NOMO-1 (cell line): ENCODE results near the gene LPCAT3.
A peak's percentile ranks its signal among the peaks of the same experiment; 100 is the strongest.

Source experiments
- DNase-seq, 2 experiments: peaks; one replicate each; lab custom pipeline; 2025; ENCODE audit not compliant: unreplicated experiment in 2 of 2; lab: John Stamatoyannopoulos, UW

LPCAT3 gene

DNA sequence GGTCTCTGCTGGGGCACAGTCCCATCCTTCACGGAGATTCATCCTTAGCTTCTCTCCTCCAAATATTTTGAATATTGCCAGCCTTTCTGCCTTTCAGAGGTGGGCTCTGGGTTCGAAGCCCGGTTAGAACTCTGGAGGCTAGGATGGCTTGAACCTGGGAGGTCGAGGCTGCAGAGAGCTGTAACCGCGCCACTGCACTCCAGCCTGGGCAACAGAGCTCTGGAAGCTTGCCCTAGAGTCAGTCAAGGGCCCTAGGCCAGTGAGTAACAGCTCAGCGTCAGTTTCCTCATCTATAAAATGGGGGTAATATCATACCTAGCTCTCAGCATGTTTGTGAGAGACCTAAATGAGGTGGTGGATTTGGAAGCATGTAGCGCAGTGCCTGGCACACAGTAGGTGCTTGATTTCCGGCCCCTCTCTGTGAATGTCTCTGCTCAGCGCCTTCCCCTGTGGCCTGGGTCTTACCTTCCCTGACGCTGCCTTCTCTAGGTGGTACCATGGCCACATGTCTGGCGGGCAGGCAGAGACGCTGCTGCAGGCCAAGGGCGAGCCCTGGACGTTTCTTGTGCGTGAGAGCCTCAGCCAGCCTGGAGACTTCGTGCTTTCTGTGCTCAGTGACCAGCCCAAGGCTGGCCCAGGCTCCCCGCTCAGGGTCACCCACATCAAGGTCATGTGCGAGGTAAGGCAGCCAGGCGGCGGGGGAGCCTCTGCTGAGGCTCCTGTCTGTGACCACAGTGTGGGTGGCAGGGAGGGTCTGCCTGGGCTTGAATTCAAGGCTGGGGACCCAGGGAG lies 63.8 kb downstream of the LPCAT3 start:
- DNase-seq = no peak

- DNase-seq = peak; percentile 95 to 96
Observed at GRCh38 chr12:6953442-6954315, 64.6 kb downstream of the LPCAT3 start.

- no peak for DNase-seq
Observed at GRCh38 chr12:6952863-6953441, 65.3 kb downstream of the LPCAT3 start.

- no peak for DNase-seq
Observed at GRCh38 chr12:6952121-6952862, 66.0 kb downstream of the LPCAT3 start.

DNA sequence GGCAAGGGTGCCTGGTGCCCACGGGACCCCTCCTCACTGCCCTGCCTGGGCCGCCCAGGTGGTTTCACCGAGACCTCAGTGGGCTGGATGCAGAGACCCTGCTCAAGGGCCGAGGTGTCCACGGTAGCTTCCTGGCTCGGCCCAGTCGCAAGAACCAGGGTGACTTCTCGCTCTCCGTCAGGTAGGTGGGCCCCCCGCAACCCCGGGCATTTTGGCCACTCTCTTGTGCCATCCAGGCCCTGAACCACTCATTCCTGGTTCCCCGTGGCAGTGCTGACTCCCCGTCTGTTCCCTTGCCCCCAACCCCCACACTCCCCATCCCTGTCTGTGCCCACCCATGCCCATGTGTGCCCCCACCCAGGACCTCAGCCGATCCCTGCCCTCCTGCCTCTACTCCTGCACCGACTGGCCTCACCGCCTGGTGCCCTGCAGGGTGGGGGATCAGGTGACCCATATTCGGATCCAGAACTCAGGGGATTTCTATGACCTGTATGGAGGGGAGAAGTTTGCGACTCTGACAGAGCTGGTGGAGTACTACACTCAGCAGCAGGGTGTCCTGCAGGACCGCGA lies 66.6 kb downstream of the LPCAT3 start:
- no peak for DNase-seq

- peak; percentile 85 to 93 for DNase-seq
Observed at GRCh38 chr12:6950811-6951540, 67.3 kb downstream of the LPCAT3 start, which contains the start of gene PTPN6. TSS of gene PTPN6 (plus strand) at chr12:6951356. CDS start at chr12:6951513, 157 bp downstream.

- DNase-seq = peak in 1 of 2 experiments; percentile 26
Observed at GRCh38 chr12:6950401-6950801, 67.9 kb downstream of the LPCAT3 start.

DNA sequence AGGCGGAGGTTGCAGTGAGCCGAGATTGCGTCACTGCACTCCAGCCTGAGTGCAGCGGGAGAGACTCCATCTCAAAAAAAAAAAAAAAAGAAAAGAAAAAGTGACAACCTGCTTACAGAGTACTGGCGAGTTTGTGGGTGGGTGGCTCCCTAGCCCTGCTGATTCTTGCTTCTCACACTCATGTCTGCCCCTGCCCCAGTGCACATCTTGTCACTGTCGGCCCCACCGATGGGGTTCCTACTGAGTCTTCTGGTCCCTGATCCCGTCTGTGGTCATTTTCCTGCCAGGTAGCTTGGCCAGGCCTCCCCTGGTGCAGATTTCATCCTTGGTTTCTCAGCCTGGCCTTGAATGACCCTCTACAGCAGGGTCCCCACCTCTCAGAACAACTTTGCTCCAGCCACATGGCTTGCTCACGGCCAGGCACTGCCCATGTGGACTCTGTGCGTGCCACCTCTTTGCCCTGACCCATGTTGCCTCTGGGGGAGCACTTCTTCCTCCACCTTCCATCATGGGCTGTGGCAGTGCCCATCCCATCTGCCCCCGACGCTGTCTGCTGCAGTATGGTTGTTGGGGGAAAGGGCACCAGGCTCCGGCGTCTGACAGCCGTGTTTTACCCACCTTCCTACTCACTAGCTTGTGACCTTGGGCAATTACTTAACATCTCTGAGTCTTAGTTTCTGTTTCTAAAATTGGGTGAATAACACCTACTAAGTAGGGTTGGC lies 69.2 kb downstream of the LPCAT3 start:
- peak; percentile 22 to 46 for DNase-seq

DNA sequence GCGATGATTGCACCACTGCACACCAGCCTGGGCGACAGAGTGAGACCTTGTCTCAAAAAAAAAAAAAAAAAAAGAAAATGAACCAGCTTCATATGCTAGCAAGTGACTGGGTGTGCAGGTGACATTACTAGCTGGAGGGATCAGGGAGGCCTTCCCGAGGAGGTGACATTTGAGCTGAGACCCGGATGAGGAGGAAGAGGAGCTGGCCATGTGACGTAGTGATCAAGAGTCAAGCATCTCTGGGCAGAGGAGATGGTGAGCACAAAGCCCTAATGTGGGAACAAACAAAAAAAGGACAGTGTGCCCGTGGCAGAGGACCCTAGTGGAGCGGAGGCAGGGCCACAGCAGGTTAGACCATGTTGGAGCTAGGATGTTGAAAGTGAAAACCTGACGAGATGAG lies 70.7 kb downstream of the LPCAT3 start:
- no peak for DNase-seq

DNA sequence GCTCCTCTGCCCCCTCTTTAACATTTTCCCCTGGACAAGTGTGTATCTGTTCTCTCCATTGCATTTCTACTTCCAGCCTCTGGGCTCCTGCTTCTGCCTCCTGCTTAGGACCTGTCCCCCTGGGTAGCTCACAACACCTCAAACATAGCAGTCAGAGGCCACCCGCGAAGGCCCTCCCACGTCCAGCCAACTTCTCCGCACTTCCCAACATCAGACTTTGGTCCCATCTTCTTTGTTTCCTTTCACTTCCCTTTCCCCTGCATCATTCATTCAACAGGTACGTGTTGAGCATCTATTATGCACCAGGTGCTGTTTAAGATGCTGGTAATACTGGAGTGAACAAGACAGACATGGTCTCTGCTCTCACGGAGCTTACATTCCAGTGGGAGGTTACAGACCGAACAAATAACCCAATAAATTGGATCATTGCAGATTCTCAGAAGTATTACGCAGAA lies 71.3 kb downstream of the LPCAT3 start:
- no peak for DNase-seq

DNA sequence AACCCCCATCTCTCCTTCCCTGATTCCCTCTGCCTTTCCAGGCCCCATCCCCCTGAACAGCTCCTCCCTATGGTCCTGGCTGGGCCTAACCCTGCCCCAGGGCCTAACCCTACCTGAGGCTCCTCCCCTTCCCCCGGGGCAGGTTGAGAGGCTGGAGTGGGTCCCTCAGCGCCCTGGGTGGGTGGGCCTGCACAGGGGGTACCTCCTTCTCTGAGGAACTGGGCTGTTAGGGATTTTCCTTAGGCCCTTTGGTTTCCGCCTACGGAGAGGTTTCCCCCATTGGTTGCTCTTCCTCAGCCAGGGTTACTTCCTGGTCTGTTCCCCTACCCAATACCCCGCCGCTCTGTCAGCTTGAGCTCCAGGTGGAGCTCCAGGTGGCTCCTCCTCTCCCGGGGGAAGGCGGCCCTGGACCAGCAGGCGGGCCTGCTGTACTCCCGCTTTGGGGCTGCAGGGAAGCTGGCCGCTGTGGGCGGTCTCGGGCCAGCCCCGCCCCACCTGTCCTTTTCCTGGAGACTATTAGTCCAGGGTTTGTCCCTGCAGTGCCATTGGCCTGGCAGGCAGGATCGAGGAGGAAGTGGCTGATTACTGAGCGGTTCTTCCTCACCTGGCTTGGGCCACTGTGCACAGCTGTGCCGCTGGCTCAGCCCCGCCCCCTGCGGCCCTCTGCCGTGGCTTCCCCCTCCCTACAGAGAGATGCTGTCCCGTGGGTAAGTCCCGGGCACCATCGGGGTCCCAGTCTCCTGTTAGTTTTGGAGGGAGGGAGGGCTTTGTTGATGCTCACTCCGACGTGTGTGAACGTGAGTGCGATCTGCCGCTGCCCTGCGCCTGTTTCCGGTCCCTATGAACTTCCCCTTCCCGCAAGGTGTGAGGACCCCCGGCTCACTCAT lies 72.0 kb downstream of the LPCAT3 start:
- DNase-seq = peak; percentile 48 to 60

DNA sequence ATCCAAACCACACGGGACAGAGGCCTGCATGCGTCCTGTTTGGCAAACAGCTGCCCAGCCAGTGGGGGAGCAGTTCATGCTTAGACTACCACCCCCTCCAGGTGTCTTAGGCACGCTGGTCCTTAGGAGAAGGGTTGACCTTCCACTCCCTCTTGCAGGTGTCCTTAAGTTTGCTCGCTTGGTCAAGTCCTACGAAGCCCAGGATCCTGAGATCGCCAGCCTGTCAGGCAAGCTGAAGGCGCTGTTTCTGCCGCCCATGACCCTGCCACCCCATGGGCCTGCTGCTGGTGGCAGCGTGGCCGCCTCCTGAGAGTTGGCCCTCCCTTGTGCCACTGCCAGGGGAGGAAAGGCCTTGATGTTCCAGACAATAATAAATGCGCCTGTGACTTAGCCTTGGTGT lies 72.7 kb downstream of the LPCAT3 start:
- DNase-seq = no peak

DNA sequence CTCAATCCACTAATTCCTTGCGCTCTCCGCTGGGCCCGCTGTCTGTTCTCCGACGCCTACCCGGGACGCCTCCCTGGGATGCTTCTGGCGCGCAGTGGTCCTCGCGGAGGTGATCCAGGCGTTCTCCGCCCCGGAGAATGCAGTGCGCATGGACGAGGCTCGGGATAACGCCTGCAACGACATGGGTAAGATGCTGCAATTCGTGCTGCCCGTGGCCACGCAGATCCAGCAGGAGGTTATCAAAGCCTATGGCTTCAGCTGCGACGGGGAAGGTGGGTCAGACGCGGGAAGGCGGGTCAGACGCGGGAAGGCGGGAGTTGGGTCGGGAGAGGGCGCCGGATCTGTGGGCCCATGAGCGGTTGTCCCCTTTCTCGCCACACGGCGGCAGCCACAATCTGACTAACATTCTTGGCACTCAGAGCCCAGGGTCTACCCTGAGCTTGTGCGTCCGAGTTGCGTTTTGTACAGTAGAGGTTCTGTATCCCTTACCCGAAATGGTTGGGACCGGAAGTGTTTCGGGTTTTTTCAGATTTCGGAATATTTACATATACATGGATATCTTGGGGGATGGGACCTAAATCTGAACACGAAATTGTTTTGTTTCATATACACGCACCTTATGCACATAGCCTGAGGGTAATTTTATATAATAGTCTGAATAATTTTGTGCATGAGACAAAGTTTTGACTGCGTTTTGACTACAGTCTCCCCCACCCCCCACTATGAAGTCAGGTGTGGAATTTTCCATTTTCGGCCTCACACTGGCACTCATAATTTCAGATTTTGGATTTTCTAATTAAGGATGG lies 73.7 kb downstream of the LPCAT3 start:
- DNase-seq = peak; percentile 81 to 82

GRCh38 chr12:6943722-6944380 lies 74.4 kb downstream of the LPCAT3 start, which contains the start of the genes C12orf57 and RNU7-1:
TSS of gene C12orf57 (plus strand) at chr12:6944022. CDS start at chr12:6944122, 100 bp downstream.
TSS of gene RNU7-1 (plus strand) at chr12:6943816.
- peak; percentile 90 for DNase-seq

GRCh38 chr12:6943389-6943721 lies 74.9 kb downstream of the LPCAT3 start:
- peak; percentile 83 to 90 for DNase-seq

- DNase-seq = no peak
Observed at GRCh38 chr12:6942331-6942665, 76.0 kb downstream of the LPCAT3 start.

DNA sequence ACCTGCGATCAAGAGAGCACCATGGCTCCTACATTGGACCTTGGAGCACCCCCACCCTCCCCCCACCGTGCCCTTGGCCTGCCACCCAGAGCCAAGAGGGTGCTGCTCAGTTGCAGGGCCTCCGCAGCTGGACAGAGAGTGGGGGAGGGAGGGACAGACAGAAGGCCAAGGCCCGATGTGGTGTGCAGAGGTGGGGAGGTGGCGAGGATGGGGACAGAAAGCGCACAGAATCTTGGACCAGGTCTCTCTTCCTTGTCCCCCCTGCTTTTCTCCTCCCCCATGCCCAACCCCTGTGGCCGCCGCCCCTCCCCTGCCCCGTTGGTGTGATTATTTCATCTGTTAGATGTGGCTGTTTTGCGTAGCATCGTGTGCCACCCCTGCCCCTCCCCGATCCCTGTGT lies 76.5 kb downstream of the LPCAT3 start:
- DNase-seq = no peak
